ENCODE measurements around the gene ALDH1L1. TPM values are rescaled to one million over a fixed set of nuclear protein-coding genes. Genes with fewer than 3 reads are reported as not detected.
A peak's percentile ranks its signal among the peaks of the same experiment; 100 is the strongest.

ALDH1L1 gene
- total and polyA plus RNA-seq, 2 of the 13 experiments (the other 11 are each of a cell fraction or from before 2014, with no cell fraction given), result 11.2 to 28.7 TPM

DNA sequence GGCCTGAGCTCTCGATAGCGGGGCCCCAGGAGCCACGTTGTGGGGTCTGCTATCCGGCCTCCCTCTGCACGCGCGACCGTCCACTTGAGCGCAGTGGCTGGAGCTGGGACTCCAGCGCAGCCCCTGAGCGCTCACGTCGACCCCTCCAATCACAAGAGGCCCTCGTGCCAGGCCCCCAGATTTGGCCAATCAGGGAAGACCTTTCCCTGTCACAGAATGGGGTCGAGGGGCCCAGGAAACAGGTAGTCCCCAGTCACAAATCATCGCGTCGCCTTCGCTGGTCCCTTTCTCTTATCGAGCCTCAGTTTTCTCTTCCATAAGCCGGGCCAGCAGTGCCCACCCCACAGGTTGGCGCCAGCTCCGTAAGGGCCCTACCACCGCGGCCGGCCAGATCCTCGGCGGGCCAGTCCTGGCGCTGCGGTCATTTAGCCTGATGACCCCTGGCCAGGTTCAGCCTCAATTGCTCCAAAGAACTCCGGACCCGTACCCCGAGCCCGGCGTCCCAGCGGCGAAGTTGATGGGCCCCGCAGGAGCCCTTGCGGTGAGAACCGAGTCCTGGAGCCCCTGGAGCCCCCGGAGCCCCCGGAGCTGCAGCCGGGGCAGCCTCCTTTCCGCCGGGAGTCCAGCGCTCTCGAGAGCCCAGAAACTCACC lies 435 bp downstream of the ALDH1L1 start (continued):
- TF ChIP-seq, protein P1, sequence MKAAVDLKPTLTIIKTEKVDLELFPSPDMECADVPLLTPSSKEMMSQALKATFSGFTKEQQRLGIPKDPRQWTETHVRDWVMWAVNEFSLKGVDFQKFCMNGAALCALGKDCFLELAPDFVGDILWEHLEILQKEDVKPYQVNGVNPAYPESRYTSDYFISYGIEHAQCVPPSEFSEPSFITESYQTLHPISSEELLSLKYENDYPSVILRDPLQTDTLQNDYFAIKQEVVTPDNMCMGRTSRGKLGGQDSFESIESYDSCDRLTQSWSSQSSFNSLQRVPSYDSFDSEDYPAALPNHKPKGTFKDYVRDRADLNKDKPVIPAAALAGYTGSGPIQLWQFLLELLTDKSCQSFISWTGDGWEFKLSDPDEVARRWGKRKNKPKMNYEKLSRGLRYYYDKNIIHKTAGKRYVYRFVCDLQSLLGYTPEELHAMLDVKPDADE (CRISPR knock-in tag; IDR thresholded peaks at IDR 0.05), result peak; percentile 55; the same call in 1 of the 2 replicates
- TF ChIP-seq SMARCE1 (IDR thresholded peaks at IDR 0.05; ENCODE audit: borderline replicate concordance) (no peak), ZNF121 (CRISPR knock-in tag; IDR thresholded peaks at IDR 0.05) (no peak), ZNF263 (CRISPR knock-in tag; IDR thresholded peaks at IDR 0.05) (0 out of 2 replicates have a peak, but pooled peaks have one; percentile 9), ASH2L (IDR thresholded peaks at IDR 0.05; ENCODE audit: insufficient read length, low read depth, low read length) (peak; percentile 76), JARID2 (CRISPR knock-in tag; IDR thresholded peaks at IDR 0.05; ENCODE audit: insufficient replicate concordance) (no peak), RBFOX2 (IDR thresholded peaks at IDR 0.05; ENCODE audit: low read depth, low read length) (peak; percentile 84; the same call in 1 of the 2 replicates), SMAD3 (CRISPR knock-in tag; IDR thresholded peaks at IDR 0.05) (no peak), JUN (CRISPR knock-in tag; IDR thresholded peaks at IDR 0.05) (no peak), ZFY (CRISPR knock-in tag; IDR thresholded peaks at IDR 0.05) (peak; percentile 49; the same call in 1 of the 2 replicates), HMGA1 (CRISPR knock-in tag; conservative IDR thresholded peaks at IDR 0.05) (no peak), CHD2 (IDR thresholded peaks at IDR 0.05; ENCODE audit: low read depth, low read length) (no peak), STAG1 (CRISPR knock-in tag; IDR thresholded peaks at IDR 0.05) (no peak), TCF12 (IDR thresholded peaks at IDR 0.05) (no peak), TCF12 (CRISPR knock-in tag; IDR thresholded peaks at IDR 0.05) (no peak; the same call in 1 of the 2 replicates), ZNF841 (CRISPR knock-in tag; IDR thresholded peaks at IDR 0.05; ENCODE audit: borderline replicate concordance) (no peak), ZNF563 (CRISPR knock-in tag; IDR thresholded peaks at IDR 0.05) (peak; percentile 20; the same call in 1 of the 2 replicates), YEATS4 (CRISPR knock-in tag; IDR thresholded peaks at IDR 0.05; ENCODE audit: borderline replicate concordance) (0 out of 2 replicates have a peak, but pooled peaks have one; percentile 18)
- TF ChIP-seq, protein P2, sequence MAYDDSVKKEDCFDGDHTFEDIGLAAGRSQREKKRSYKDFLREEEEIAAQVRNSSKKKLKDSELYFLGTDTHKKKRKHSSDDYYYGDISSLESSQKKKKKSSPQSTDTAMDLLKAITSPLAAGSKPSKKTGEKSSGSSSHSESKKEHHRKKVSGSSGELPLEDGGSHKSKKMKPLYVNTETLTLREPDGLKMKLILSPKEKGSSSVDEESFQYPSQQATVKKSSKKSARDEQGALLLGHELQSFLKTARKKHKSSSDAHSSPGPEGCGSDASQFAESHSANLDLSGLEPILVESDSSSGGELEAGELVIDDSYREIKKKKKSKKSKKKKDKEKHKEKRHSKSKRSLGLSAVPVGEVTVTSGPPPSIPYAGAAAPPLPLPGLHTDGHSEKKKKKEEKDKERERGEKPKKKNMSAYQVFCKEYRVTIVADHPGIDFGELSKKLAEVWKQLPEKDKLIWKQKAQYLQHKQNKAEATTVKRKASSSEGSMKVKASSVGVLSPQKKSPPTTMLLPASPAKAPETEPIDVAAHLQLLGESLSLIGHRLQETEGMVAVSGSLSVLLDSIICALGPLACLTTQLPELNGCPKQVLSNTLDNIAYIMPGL (CRISPR knock-in tag; IDR thresholded peaks at IDR 0.05; ENCODE audit: borderline replicate concordance in 1 of 2, low read depth in 1 of 2), result peak in 1 of 2 experiments; percentile 45; a peak in 1 of 4 replicates
- TF ChIP-seq, protein P3, sequence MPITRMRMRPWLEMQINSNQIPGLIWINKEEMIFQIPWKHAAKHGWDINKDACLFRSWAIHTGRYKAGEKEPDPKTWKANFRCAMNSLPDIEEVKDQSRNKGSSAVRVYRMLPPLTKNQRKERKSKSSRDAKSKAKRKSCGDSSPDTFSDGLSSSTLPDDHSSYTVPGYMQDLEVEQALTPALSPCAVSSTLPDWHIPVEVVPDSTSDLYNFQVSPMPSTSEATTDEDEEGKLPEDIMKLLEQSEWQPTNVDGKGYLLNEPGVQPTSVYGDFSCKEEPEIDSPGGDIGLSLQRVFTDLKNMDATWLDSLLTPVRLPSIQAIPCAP (CRISPR knock-in tag; IDR thresholded peaks at IDR 0.05; ENCODE audit: low read depth), result 0 out of 2 replicates have a peak, but pooled peaks have one; percentile 53
- TF ChIP-seq, protein P4, sequence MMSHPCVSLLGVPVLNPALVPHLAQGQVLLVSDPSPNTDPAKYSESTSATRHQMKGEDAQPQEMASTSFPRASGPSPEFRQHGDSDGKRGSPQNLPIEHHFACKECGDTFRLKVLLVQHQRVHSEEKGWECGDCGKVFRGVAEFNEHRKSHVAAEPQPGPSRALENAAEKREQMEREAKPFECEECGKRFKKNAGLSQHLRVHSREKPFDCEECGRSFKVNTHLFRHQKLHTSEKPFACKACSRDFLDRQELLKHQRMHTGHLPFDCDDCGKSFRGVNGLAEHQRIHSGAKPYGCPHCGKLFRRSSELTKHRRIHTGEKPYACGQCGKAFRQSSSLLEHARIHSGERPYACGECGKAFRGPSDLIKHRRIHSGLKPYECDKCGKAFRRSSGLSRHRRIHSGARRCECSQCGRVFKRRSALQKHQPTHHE (CRISPR knock-in tag; IDR thresholded peaks at IDR 0.05; ENCODE audit: borderline replicate concordance), result no peak
- TF ChIP-seq, protein P5, sequence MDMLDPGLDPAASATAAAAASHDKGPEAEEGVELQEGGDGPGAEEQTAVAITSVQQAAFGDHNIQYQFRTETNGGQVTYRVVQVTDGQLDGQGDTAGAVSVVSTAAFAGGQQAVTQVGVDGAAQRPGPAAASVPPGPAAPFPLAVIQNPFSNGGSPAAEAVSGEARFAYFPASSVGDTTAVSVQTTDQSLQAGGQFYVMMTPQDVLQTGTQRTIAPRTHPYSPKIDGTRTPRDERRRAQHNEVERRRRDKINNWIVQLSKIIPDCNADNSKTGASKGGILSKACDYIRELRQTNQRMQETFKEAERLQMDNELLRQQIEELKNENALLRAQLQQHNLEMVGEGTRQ (IDR thresholded peaks at IDR 0.05; ENCODE audit: low read depth, low read length), result 0 out of 2 replicates have a peak, but pooled peaks have one; percentile 5
- TF ChIP-seq, protein P5 (CRISPR knock-in tag; IDR thresholded peaks at IDR 0.05; ENCODE audit: borderline replicate concordance), result no peak

Data from HepG2 (cell line).